HFF-Myc (cell line): ENCODE results near the gene OR8H3.

Source experiments
- DNase-seq: peaks from one replicate; pipeline ENCODE4 v3.0.0-alpha.2; 2011; ENCODE audit warnings: low read depth; ENCODE audit errors: extremely low read depth
- H3K4me3 ChIP-seq: replicated peaks from 2 replicates; pipeline ENCODE4 v1.5.1; 2011; ENCODE audit warnings: low read depth, mild to moderate bottlenecking, control low read depth, low read length
- CTCF ChIP-seq: IDR thresholded peaks from 2 replicates; pipeline ENCODE4 v1.5.1; 2012; ENCODE audit warnings: mild to moderate bottlenecking, low read depth, low read length, control low read depth; ENCODE audit errors: missing control alignments

OR8H3 gene

GRCh38 chr11:56152333-56152732 lies 30.2 kb downstream of the OR8H3 start:
- TF ChIP-seq CTCF: no peak
- no peak for DNase-seq
- H3K4me3 ChIP-seq: no peak overlapping the region

- DNase-seq: no peak
- no peak for TF ChIP-seq CTCF
- H3K4me3 ChIP-seq: no peak within 1 kb of the TSS
Observed at GRCh38 chr11:56160217-56160616, 38.0 kb downstream of the OR8H3 start, which contains the start of gene OR8K5. Gene OR8K5, minus strand, starts transcription at chr11:56160317. Its CDS starts 0 bp downstream, at chr11:56160317.

- no peak overlapping the region for H3K4me3 ChIP-seq
- DNase-seq: no peak
- no peak for TF ChIP-seq CTCF
Observed at GRCh38 chr11:56163804-56164203, 41.6 kb downstream of the OR8H3 start.

- no peak overlapping the region for H3K4me3 ChIP-seq
- no peak for DNase-seq
- no peak for TF ChIP-seq CTCF
Observed at GRCh38 chr11:56172256-56172830, 50.2 kb downstream of the OR8H3 start.
